GM18861 (cell line): ENCODE data around the gene LRFN5.
"Not testable (repeated sequence)": the region's sequence is repeated elsewhere in the genome, so short reads cannot be mapped to it uniquely, and the experiment has no call there.

Source experiments
- ATAC-seq: cut with Tn5 transposase; IDR thresholded peaks from one replicate; pipeline ENCODE4 v1.9.1; 2021; ENCODE audit not compliant: unreplicated experiment

Gene LRFN5

GRCh38 chr14:41606532-41607303 lies at the start of gene LRFN5:
TSS of gene LRFN5 (plus strand) at chr14:41606876.
- ATAC-seq, result no peak

- ATAC-seq, result no peak
Observed at GRCh38 chr14:41558490-41558889, 48.2 kb upstream of the LRFN5 start.

- not testable (repeated sequence) for ATAC-seq
Observed at GRCh38 chr14:41566864-41567263, 39.8 kb upstream of the LRFN5 start.

GRCh38 chr14:41568979-41569378 lies 37.7 kb upstream of the LRFN5 start:
- ATAC-seq, result no peak

- ATAC-seq, result no peak
Observed at GRCh38 chr14:41570415-41571155, 36.1 kb upstream of the LRFN5 start.

GRCh38 chr14:41586237-41586636 lies 20.4 kb upstream of the LRFN5 start:
- ATAC-seq, result no peak

GRCh38 chr14:41597647-41598046 lies 9.0 kb upstream of the LRFN5 start:
- ATAC-seq, result no peak

- ATAC-seq, result not testable (repeated sequence)
Observed at GRCh38 chr14:41599805-41600385, 6.8 kb upstream of the LRFN5 start.

GRCh38 chr14:41604721-41605531 lies 1.8 kb upstream of the LRFN5 start:
- no peak for ATAC-seq

- no peak for ATAC-seq
Observed at GRCh38 chr14:41605550-41606281, 960 bp upstream of the LRFN5 start.

GRCh38 chr14:41606282-41606531 lies 469 bp upstream of the LRFN5 start:
- ATAC-seq, result no peak

- no peak for ATAC-seq
Observed at GRCh38 chr14:41607304-41607775, 664 bp downstream of the LRFN5 start.

GRCh38 chr14:41607966-41608663 lies 1.4 kb downstream of the LRFN5 start:
- ATAC-seq, result no peak

- no peak for ATAC-seq
Observed at GRCh38 chr14:41608681-41609390, 2.2 kb downstream of the LRFN5 start.

GRCh38 chr14:41609704-41610183 lies 3.1 kb downstream of the LRFN5 start:
- ATAC-seq, result no peak

- no peak for ATAC-seq
Observed at GRCh38 chr14:41615011-41615595, 8.4 kb downstream of the LRFN5 start.

- no peak for ATAC-seq
Observed at GRCh38 chr14:41623736-41624135, 17.1 kb downstream of the LRFN5 start.

- ATAC-seq, result no peak
Observed at GRCh38 chr14:41629876-41630275, 23.2 kb downstream of the LRFN5 start.

GRCh38 chr14:41634286-41634685 lies 27.6 kb downstream of the LRFN5 start:
- ATAC-seq, result no peak
